Measurements from ENCODE around the gene PTPN9. TPM values are rescaled to one million over a fixed set of nuclear protein-coding genes. Genes with fewer than 3 reads are reported as not detected.

PTPN9 gene
- total and polyA plus RNA-seq, 2 of the 13 experiments (the other 11 are each of a cell fraction or from before 2014, with no cell fraction given), result 16.6 to 19.9 TPM

- no peak for FAIRE-seq
- in situ Hi-C loops (cut with HindIII; ENCODE audit: extremely low pct_ligation_motif_present, low pct_unique_long_range_greater_than_20kb), result no loop called here
Measured at GRCh38 chr15:75430259-75430658, 148.9 kb downstream of the PTPN9 start.

GRCh38 chr15:75428152-75428551 lies 151.0 kb downstream of the PTPN9 start:
- peaks cover 4% of the 10 kb centered on the region; the same call in 1 of the 2 replicates for H4K20me1 ChIP-seq (ENCODE audit: insufficient read depth, low read length)
- H3K4me3 ChIP-seq (replicated peaks in 1 of 3; ENCODE audit: insufficient read depth in 1 of 3, low read depth in 2 of 3, low read length in 3 of 3), result no peak overlapping the region
- H3K36me3 ChIP-seq (replicated peaks in 1 of 2; ENCODE audit: control insufficient read depth in 1 of 2, insufficient read depth in 2 of 2, low read length in 2 of 2), result peaks cover 7 to 46% of the 10 kb centered on the region in 2 experiments
- TF ChIP-seq ZNF253 (CRISPR knock-in tag; IDR thresholded peaks at IDR 0.05; ENCODE audit: borderline replicate concordance) (no peak), ZNF17 (CRISPR knock-in tag; IDR thresholded peaks at IDR 0.05) (no peak), ZNF121 (CRISPR knock-in tag; IDR thresholded peaks at IDR 0.05) (peak; percentile 81), ZNF777 (CRISPR knock-in tag; IDR thresholded peaks at IDR 0.05) (no peak), SMAD1 (CRISPR knock-in tag; IDR thresholded peaks at IDR 0.05; ENCODE audit: borderline replicate concordance, low read depth) (no peak), TCF12 (IDR thresholded peaks at IDR 0.05) (no peak), TCF12 (CRISPR knock-in tag; IDR thresholded peaks at IDR 0.05) (no peak)
- DNase-seq (ENCODE audit: low spot score) (no peak), ATAC-seq (no peak), FAIRE-seq (no peak)
- peaks cover 22% of the 10 kb centered on the region for H3K79me2 ChIP-seq (ENCODE audit: insufficient read depth, low read length)
- ChIA-PET POLR2A (no interaction called here), CTCF (ENCODE audit: low intra/inter-chr PET ratio, low total read pairs) (no interaction called here)
- H3K27ac ChIP-seq (ENCODE audit: extremely low read length, insufficient read depth, low read length), result no peak overlapping the region
- BruUV-seq (replicated peaks), result no TSS peak
- no peak overlapping the region for H3K4me2 ChIP-seq (ENCODE audit: low read depth, low read length)
- no peak overlapping the region for H2AFZ ChIP-seq (ENCODE audit: low read length)
- no peaks in the 10 kb centered on the region for H3K27me3 ChIP-seq (ENCODE audit: control insufficient read depth in 1 of 2, insufficient read depth in 2 of 2, low read length in 2 of 2)
- no peaks in the 10 kb centered on the region for H3K9me3 ChIP-seq (ENCODE audit: low read length)
- in situ Hi-C loops (cut with HindIII; ENCODE audit: extremely low pct_ligation_motif_present, low pct_unique_long_range_greater_than_20kb), result no loop called here
- intact Hi-C loops (cut with micrococcal nuclease; ENCODE audit: unreplicated experiment), result no loop called here
- H3K4me1 ChIP-seq (ENCODE audit: insufficient read depth, low read length), result no peaks in the 10 kb centered on the region
- no peak overlapping the region for H3K9ac ChIP-seq (ENCODE audit: insufficient read depth, low read depth, low read length)
- WGBS (ENCODE audit: low lambda C conversion rate), result 90% methylated on average over 3 of the region's 3 CpGs

More at GRCh38 chr15:75430259-75430658, 148.9 kb downstream of the PTPN9 start:
- ChIA-PET POLR2A (no interaction called here), CTCF (ENCODE audit: low intra/inter-chr PET ratio, low total read pairs) (no interaction called here)
- Histone ChIP-seq H3K27me3 (ENCODE audit: control insufficient read depth in 1 of 2, insufficient read depth in 2 of 2, low read length in 2 of 2) (no peaks in the 10 kb centered on the region), H4K20me1 (ENCODE audit: insufficient read depth, low read length) (peaks cover 4% of the 10 kb centered on the region; the same call in 1 of the 2 replicates), H2AFZ (ENCODE audit: low read length) (no peak overlapping the region), H3K4me1 (ENCODE audit: insufficient read depth, low read length) (no peaks in the 10 kb centered on the region), H3K36me3 (replicated peaks in 1 of 2; ENCODE audit: control insufficient read depth in 1 of 2, insufficient read depth in 2 of 2, low read length in 2 of 2) (peaks cover 7 to 46% of the 10 kb centered on the region in 2 experiments), H3K79me2 (ENCODE audit: insufficient read depth, low read length) (peaks cover 36% of the 10 kb centered on the region), H3K4me2 (ENCODE audit: low read depth, low read length) (no peak overlapping the region), H3K9me3 (ENCODE audit: low read length) (no peaks in the 10 kb centered on the region), H3K9ac (ENCODE audit: insufficient read depth, low read depth, low read length) (no peak overlapping the region), H3K4me3 (replicated peaks in 1 of 3; ENCODE audit: insufficient read depth in 1 of 3, low read depth in 2 of 3, low read length in 3 of 3) (no peak overlapping the region), H3K27ac (ENCODE audit: extremely low read length, insufficient read depth, low read length) (no peak overlapping the region)
- WGBS (ENCODE audit: low lambda C conversion rate), result 100% methylated on average over 7 of the region's 7 CpGs
- no peak for ATAC-seq
- intact Hi-C loops (cut with micrococcal nuclease; ENCODE audit: unreplicated experiment), result no loop called here
- no peak for TF ChIP-seq MBD4 (IDR thresholded peaks at IDR 0.05; ENCODE audit: borderline replicate concordance, low read length)
- TF ChIP-seq USF2 (IDR thresholded peaks at IDR 0.05; ENCODE audit: low read depth, low read length), result no peak
- TF ChIP-seq USF2 (CRISPR knock-in tag; IDR thresholded peaks at IDR 0.05; ENCODE audit: borderline replicate concordance), result no peak
- TF ChIP-seq ZNF672 (CRISPR knock-in tag; IDR thresholded peaks at IDR 0.05), result no peak
- no TSS peak for BruUV-seq (replicated peaks)
- no peak for DNase-seq (ENCODE audit: low spot score)

Measured in HepG2 (cell line).